Activated CD4-positive, alpha-beta T cell treated with anti-CD3 and anti-CD28 coated beads, Interleukin-2, Interleukin-6, amounts not matched to agents 100 ng/mL and 50 ng/mL, durations not matched to agents 16 hours and 8 hours (primary cell): ENCODE data around the gene PAQR9.

Experiments used
- DNase-seq: peaks from one replicate; pipeline ENCODE4 v3.0.0-alpha.2; 2020

PAQR9 gene

GRCh38 chr3:142950972-142951371 is 12.5 kb downstream of the PAQR9 start:
- DNase-seq: no peak

GRCh38 chr3:142947799-142948575 is 15.5 kb downstream of the PAQR9 start:
- peak; percentile 74 for DNase-seq

GRCh38 chr3:142947352-142947751 is 16.1 kb downstream of the PAQR9 start:
- no peak for DNase-seq

GRCh38 chr3:142946861-142947260 is 16.6 kb downstream of the PAQR9 start:
- no peak for DNase-seq

GRCh38 chr3:142945023-142945422 is 18.5 kb downstream of the PAQR9 start:
- no peak for DNase-seq

- peak; percentile 33 for DNase-seq
Measured at GRCh38 chr3:142944342-142944741, 19.1 kb downstream of the PAQR9 start.

- DNase-seq: no peak
Measured at GRCh38 chr3:142943870-142944269, 19.6 kb downstream of the PAQR9 start.

GRCh38 chr3:142943349-142943748 is 20.1 kb downstream of the PAQR9 start:
- no peak for DNase-seq

GRCh38 chr3:142941373-142942123 is 21.9 kb downstream of the PAQR9 start:
- DNase-seq: no peak

- DNase-seq: no peak
Measured at GRCh38 chr3:142940472-142940871, 23.0 kb downstream of the PAQR9 start.

GRCh38 chr3:142940000-142940399 is 23.5 kb downstream of the PAQR9 start:
- DNase-seq: no peak

GRCh38 chr3:142935963-142936362 is 27.5 kb downstream of the PAQR9 start:
- no peak for DNase-seq

GRCh38 chr3:142934887-142935269 is 28.6 kb downstream of the PAQR9 start:
- no peak for DNase-seq

GRCh38 chr3:142934128-142934886 is 29.2 kb downstream of the PAQR9 start:
- no peak for DNase-seq

- DNase-seq: no peak
Measured at GRCh38 chr3:142931222-142931621, 32.3 kb downstream of the PAQR9 start.

- no peak for DNase-seq
Measured at GRCh38 chr3:142930463-142930862, 33.0 kb downstream of the PAQR9 start.

GRCh38 chr3:142929890-142930289 is 33.6 kb downstream of the PAQR9 start:
- DNase-seq: no peak

- DNase-seq: peak; percentile 68
Measured at GRCh38 chr3:142929109-142929508, 34.4 kb downstream of the PAQR9 start.

- no peak for DNase-seq
Measured at GRCh38 chr3:142926368-142926944, 37.0 kb downstream of the PAQR9 start.

- no peak for DNase-seq
Measured at GRCh38 chr3:142925140-142925539, 38.3 kb downstream of the PAQR9 start.

GRCh38 chr3:142923694-142924093 is 39.8 kb downstream of the PAQR9 start:
- no peak for DNase-seq

- DNase-seq: no peak
Measured at GRCh38 chr3:142916605-142917004, 46.9 kb downstream of the PAQR9 start.

GRCh38 chr3:142915636-142916035 is 47.8 kb downstream of the PAQR9 start:
- DNase-seq: no peak
